Subcutaneous adipose tissue (tissue), 4 donors: ENCODE results near the gene MORN3. TPM values are rescaled to one million over a fixed set of nuclear protein-coding genes. Genes with fewer than 3 reads are reported as not detected.

Source experiments
- CTCF ChIP-seq: fragments of 450-650 bp; IDR thresholded peaks from one replicate; pipeline ENCODE4 v1.5.1; 2016; ENCODE audit warnings: low read depth, mild to moderate bottlenecking, control low read depth, antibody characterized with exemption, moderate library complexity
- total RNA-seq, 4 donors: library from RNA; depleted of rRNA; stranded (reverse); fragments of >200 nt; gene quantifications; one replicate each; pipeline ENCODE4 v1.1.0, GENCODE V29; 2016

The MORN3 gene
- total RNA-seq, 4 donors from 2014 or later, result 1.3 TPM; not detected in 3

- TF ChIP-seq CTCF, result no peak
Measured at GRCh38 chr12:121634836-121635235, 34.6 kb downstream of the MORN3 start.

- TF ChIP-seq CTCF, result no peak
Measured at GRCh38 chr12:121632069-121632970, 37.1 kb downstream of the MORN3 start.

GRCh38 chr12:121630791-121631355 lies 38.6 kb downstream of the MORN3 start:
- TF ChIP-seq CTCF, result no peak

- TF ChIP-seq CTCF, result no peak
Measured at GRCh38 chr12:121628536-121628935, 40.9 kb downstream of the MORN3 start.

GRCh38 chr12:121628037-121628436 lies 41.4 kb downstream of the MORN3 start:
- no peak for TF ChIP-seq CTCF

GRCh38 chr12:121626853-121627640 lies 42.4 kb downstream of the MORN3 start:
- TF ChIP-seq CTCF, result no peak
